ENCODE data around the gene SAMD4A.

DNA sequence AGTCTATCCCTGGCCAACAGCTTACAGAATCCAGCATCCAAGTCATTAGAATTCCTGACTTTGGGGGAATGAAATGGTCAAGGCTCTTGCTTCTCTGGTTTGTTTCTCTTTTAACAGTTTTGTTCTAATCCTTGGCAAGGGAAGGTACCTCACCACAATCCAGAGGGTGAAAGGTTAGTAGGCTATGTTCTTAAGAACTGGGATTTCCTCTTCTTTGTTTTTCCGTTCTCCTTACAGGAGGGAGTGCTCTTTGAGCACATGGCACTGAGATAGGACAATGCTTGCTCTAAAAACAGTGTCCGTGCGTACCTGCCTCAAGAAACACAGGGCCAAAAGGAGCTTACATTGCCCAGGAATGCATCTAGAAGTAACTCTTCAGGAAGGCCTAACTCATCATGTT lies 179.1 kb downstream of the SAMD4A start:
- TF ChIP-seq, protein P1, sequence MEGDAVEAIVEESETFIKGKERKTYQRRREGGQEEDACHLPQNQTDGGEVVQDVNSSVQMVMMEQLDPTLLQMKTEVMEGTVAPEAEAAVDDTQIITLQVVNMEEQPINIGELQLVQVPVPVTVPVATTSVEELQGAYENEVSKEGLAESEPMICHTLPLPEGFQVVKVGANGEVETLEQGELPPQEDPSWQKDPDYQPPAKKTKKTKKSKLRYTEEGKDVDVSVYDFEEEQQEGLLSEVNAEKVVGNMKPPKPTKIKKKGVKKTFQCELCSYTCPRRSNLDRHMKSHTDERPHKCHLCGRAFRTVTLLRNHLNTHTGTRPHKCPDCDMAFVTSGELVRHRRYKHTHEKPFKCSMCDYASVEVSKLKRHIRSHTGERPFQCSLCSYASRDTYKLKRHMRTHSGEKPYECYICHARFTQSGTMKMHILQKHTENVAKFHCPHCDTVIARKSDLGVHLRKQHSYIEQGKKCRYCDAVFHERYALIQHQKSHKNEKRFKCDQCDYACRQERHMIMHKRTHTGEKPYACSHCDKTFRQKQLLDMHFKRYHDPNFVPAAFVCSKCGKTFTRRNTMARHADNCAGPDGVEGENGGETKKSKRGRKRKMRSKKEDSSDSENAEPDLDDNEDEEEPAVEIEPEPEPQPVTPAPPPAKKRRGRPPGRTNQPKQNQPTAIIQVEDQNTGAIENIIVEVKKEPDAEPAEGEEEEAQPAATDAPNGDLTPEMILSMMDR (conservative IDR thresholded peaks at IDR 0.05), result no peak
- no peak for TF ChIP-seq ZFX (IDR thresholded peaks at IDR 0.05)

All from C4-2B (cell line).